ENCODE results near the gene SULT4A1.

DNA sequence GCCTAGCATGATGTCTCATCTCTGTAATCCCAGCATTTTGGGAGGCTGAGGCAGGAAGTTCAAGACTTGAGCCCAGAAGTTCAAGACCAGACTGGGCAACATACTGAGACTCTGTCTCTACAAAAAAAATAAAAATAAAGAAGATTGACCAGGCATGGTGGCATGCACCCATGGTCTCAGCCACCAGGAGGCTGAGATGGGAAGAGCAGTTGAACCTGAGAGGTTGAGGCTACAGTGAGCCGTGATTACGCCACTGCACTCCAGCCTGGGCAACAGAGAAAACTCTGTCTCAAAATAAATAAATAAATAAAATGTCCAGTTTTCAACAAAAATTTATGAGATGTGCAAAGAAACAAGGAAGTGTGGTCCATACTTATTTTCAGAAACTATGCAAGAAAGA is 78.5 kb downstream of the SULT4A1 start:
- TF ChIP-seq EP300 (IDR thresholded peaks at IDR 0.05; ENCODE audit: low read length) (no peak), ETS2 (tag; IDR thresholded peaks at IDR 0.05; ENCODE audit: borderline replicate concordance, poor library complexity, severe bottlenecking) (no peak), JUND (IDR thresholded peaks at IDR 0.05; ENCODE audit: borderline replicate concordance, low read depth, low read length) (no peak), JUND (tag; IDR thresholded peaks at IDR 0.05; ENCODE audit: borderline replicate concordance, low read depth, low read length) (no peak), MAFK (IDR thresholded peaks at IDR 0.05; ENCODE audit: low read length) (no peak), SP2 (IDR thresholded peaks at IDR 0.05; ENCODE audit: extremely low read depth, low read depth, low read length, poor library complexity, severe bottlenecking) (no peak), ZNF561 (CRISPR knock-in tag; conservative IDR thresholded peaks at IDR 0.05) (no peak), RFX5 (IDR thresholded peaks at IDR 0.05; ENCODE audit: low read depth, low read length) (no peak), RAD21 (CRISPR knock-in tag; conservative IDR thresholded peaks at IDR 0.05 in 1 of 2, IDR thresholded peaks at IDR 0.05 in 1 of 2) (no peak)
- TF ChIP-seq, protein P1, sequence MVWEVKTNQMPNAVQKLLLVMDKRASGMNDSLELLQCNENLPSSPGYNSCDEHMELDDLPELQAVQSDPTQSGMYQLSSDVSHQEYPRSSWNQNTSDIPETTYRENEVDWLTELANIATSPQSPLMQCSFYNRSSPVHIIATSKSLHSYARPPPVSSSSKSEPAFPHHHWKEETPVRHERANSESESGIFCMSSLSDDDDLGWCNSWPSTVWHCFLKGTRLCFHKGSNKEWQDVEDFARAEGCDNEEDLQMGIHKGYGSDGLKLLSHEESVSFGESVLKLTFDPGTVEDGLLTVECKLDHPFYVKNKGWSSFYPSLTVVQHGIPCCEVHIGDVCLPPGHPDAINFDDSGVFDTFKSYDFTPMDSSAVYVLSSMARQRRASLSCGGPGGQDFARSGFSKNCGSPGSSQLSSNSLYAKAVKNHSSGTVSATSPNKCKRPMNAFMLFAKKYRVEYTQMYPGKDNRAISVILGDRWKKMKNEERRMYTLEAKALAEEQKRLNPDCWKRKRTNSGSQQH (CRISPR knock-in tag; IDR thresholded peaks at IDR 0.05): no peak
- TF ChIP-seq, protein P2, sequence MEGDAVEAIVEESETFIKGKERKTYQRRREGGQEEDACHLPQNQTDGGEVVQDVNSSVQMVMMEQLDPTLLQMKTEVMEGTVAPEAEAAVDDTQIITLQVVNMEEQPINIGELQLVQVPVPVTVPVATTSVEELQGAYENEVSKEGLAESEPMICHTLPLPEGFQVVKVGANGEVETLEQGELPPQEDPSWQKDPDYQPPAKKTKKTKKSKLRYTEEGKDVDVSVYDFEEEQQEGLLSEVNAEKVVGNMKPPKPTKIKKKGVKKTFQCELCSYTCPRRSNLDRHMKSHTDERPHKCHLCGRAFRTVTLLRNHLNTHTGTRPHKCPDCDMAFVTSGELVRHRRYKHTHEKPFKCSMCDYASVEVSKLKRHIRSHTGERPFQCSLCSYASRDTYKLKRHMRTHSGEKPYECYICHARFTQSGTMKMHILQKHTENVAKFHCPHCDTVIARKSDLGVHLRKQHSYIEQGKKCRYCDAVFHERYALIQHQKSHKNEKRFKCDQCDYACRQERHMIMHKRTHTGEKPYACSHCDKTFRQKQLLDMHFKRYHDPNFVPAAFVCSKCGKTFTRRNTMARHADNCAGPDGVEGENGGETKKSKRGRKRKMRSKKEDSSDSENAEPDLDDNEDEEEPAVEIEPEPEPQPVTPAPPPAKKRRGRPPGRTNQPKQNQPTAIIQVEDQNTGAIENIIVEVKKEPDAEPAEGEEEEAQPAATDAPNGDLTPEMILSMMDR (IDR thresholded peaks at IDR 0.05 in 2 of 3, conservative IDR thresholded peaks at IDR 0.05 in 1 of 3; ENCODE audit: insufficient read depth in 2 of 3, low read depth in 1 of 3, low read length in 3 of 3): no peak
